ENCODE measurements around the gene MID1. TPM values are rescaled to one million over a fixed set of nuclear protein-coding genes. Genes with fewer than 3 reads are reported as not detected.

The MID1 gene
- polyA plus RNA-seq, 4 donors, result 12.9 to 28.0 (median 26.7) TPM

DNA sequence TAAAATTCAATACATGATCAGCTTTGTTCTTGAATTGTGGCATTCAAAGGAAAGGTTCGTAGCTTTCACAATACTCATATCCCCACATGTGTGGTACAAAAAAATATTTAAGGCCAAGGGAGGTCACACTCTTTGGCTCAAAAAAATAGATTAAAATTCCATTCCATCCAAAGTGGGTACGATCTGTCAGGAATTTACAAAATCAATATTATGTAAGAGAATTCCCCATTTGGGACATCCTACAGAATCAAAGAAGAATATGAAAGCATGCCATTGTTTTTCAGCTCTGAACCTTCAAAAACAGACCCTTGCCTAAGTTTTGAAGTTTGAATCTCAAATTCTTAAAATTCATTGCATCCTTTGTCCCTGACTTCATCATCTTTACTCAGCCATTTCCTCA lies 85.8 kb downstream of the MID1 start:
- no peak for DNase-seq (ENCODE audit: low read depth in 4 of 4, low spot score in 3 of 4)

GRCh38 chrX:10533696-10534365 lies 86.6 kb downstream of the MID1 start:
- DNase-seq (ENCODE audit: low read depth in 4 of 4, low spot score in 3 of 4), result no peak

DNA sequence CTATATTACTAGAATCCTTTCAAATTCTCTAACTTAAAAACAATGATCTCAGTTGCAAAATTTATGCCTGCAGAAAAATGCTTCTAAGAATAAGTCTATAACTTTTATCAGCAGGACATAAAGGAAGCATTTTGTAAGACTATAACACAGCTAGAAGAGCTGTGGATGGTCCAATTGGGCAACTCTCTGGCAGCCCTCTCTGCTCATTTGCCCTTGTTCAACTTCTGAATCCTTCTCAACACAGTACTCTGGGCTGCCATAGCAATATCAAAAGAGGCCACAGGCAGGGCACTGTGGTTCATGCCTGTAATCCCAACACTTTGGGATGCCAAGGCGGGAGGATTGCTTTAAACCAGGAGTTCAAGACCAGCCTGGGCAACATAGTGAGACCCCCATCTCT lies 88.5 kb downstream of the MID1 start:
- DNase-seq (ENCODE audit: low read depth in 4 of 4, low spot score in 3 of 4), result no peak

DNA sequence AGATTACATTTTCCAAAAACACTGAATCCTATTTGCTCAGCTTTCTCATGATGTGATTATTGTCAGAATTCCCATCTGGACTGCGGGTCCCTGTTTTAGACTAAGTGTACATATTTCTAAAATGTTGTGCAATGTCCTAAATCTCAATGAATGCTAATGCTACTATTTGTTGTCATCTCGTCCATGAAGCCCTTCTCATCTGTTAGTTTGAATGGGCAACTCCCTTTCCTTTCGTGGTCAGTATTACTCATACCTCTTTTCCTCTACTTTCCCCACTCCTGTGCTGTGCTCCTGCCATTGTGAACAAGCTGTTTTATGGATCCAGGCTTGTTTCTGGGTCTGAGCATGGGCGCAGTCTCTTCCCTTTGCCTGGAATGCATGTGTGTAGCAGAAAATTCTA lies 91.0 kb downstream of the MID1 start:
- no peak for DNase-seq (ENCODE audit: low read depth in 4 of 4, low spot score in 3 of 4)

- no peak for DNase-seq (ENCODE audit: low read depth in 4 of 4, low spot score in 3 of 4)
Measured at GRCh38 chrX:10526451-10526850, 93.9 kb downstream of the MID1 start.

- DNase-seq (ENCODE audit: low read depth in 4 of 4, low spot score in 3 of 4), result no peak
Measured at GRCh38 chrX:10525381-10526120, 94.8 kb downstream of the MID1 start.

- DNase-seq (ENCODE audit: low read depth in 4 of 4, low spot score in 3 of 4), result no peak
Measured at GRCh38 chrX:10524578-10524977, 95.8 kb downstream of the MID1 start.

GRCh38 chrX:10519761-10520160 lies 100.6 kb downstream of the MID1 start:
- no peak for DNase-seq (ENCODE audit: low read depth in 4 of 4, low spot score in 3 of 4)

DNA sequence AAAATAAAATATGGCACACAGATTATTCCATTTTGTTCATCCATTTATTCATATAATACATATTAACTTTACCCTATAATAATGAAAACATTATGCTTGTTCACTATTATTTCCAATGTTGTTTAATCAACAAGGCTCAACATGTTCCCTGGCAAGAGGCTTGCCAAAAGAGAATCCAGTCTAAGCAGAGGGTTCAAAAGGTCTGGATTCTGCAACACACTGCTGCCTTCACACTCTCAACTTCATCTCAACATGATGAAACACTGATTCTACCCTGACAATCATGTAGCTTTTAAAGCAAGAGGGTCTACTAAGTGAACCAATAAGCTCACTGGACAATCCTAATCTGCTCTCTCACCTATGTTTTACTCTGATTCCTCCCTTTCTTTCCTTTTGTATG lies 101.1 kb downstream of the MID1 start:
- DNase-seq (ENCODE audit: low read depth in 4 of 4, low spot score in 3 of 4), result no peak

DNA sequence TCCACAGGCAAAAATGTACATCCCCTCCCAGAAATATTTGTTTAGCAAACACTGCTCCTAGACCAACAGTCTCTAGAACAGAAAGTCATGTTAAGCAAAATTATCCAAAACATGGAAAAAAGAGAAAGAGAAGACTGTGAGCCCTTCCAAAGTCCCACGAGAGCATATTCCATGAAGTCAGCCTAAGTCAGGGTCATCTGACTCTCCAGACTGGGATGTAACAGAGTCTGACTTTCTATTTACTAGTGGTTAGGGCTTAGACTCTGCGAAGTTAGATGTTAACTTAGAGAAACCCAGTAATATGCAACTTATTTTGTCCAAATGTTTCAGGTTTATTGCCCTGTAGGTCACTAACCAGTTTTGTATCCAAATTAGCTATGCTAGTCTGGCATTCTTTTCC lies 102.3 kb downstream of the MID1 start:
- no peak for DNase-seq (ENCODE audit: low read depth in 4 of 4, low spot score in 3 of 4)

DNA sequence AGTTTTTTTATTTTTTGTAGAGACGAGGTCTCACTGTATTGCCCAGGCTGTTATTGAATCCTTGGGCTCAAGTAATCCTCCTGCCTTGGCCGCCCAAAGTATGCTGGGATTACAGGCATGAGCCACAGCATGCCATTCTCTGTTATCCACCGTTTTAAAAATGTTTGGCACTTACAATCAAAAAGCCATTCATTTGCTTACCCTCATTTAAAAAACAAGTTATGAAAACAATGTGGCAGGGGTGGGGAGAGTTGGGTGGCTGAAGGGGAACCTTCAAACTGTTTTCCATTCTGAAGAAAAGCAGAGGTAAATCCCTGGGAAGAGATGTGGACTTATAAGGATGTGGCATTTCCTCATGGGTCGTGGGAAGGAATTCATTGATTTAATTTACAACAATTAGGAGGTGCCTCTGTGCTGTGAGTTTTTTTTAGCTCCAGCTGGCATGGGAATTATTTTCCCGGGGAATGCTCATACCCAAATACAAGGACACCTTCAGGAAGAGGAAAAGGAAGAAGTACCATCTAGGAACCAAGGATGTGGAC lies 103.5 kb downstream of the MID1 start:
- DNase-seq (ENCODE audit: low read depth in 4 of 4, low spot score in 3 of 4), result no peak

GRCh38 chrX:10514891-10515290 lies 105.5 kb downstream of the MID1 start:
- no peak for DNase-seq (ENCODE audit: low read depth in 4 of 4, low spot score in 3 of 4)

- no peak for DNase-seq (ENCODE audit: low read depth in 4 of 4, low spot score in 3 of 4)
Measured at GRCh38 chrX:10513974-10514373, 106.4 kb downstream of the MID1 start.

GRCh38 chrX:10512741-10513140 lies 107.6 kb downstream of the MID1 start:
- no peak for DNase-seq (ENCODE audit: low read depth in 4 of 4, low spot score in 3 of 4)

- DNase-seq (ENCODE audit: low read depth in 4 of 4, low spot score in 3 of 4), result no peak
Measured at GRCh38 chrX:10512258-10512657, 108.1 kb downstream of the MID1 start.

DNA sequence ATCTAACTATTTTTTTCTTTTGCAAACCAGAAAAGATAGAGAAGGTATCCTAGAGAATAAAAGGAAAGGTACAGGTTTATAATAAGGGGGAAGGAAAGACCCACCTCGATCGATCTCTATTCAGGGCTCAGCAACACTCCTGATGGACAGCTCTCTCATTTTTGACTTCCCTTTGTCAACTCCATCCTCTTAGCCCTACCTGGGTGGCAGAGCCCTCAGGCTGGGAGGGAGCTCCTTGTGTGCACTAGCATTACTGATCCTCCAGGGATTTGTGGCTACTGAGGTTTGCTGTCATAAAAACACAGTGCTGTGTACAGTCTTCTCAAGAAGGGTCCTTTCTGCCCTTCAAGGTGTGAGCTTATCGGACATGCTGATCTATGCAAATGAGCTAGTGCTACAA lies 111.0 kb downstream of the MID1 start:
- no peak for DNase-seq (ENCODE audit: low read depth in 4 of 4, low spot score in 3 of 4)

GRCh38 chrX:10508891-10509290 lies 111.5 kb downstream of the MID1 start:
- no peak for DNase-seq (ENCODE audit: low read depth in 4 of 4, low spot score in 3 of 4)

DNA sequence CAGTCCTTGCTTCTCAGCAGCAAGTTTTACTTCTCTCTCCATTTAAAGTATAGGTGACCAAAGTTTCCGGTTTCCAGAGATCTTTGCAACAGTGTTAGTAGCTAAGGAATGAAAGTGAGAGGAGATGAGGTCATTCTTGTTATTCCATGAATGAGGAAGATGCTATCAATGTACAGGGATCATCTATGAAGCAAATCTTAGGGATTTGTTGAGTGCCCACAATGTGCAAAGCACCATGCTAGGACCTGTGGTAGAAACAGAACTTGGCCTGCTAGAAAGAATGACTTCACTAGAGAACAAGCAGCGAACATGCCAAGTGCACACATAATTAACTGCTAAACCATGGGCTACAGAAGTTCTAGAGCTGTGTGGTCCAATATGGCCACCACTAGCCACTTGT lies 112.5 kb downstream of the MID1 start:
- no peak for DNase-seq (ENCODE audit: low read depth in 4 of 4, low spot score in 3 of 4)

- DNase-seq (ENCODE audit: low read depth in 4 of 4, low spot score in 3 of 4), result no peak
Measured at GRCh38 chrX:10507181-10507580, 113.2 kb downstream of the MID1 start.

DNA sequence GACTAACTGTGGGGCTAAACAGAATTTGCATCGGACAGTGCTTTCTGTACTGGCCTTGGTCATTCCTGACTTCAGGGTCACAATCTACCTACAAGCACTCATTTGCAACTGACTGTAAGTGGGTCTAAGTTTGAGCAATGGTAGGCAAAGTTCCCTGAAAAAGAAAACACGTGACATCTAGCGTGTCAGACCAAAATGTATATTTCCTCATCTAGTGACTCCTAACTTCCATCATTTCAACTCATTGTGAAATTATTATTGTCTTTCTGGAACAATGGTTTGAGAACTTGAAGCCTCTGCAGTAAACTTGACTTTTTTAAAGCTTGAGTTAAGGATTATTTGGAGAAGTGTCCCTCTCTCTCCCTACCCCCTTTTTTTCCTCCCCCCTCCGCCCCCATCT lies 113.6 kb downstream of the MID1 start:
- DNase-seq (ENCODE audit: low read depth in 4 of 4, low spot score in 3 of 4), result no peak

- DNase-seq (ENCODE audit: low read depth in 4 of 4, low spot score in 3 of 4), result no peak
Measured at GRCh38 chrX:10505726-10506125, 114.7 kb downstream of the MID1 start.

GRCh38 chrX:10502961-10503360 lies 117.4 kb downstream of the MID1 start:
- no peak for DNase-seq (ENCODE audit: low read depth in 4 of 4, low spot score in 3 of 4)

Measured in left renal pelvis (tissue), 4 donors.